ENCODE data around the gene RUNDC1.

- TF ChIP-seq EP300 (IDR thresholded peaks at IDR 0.05; ENCODE audit: borderline replicate concordance) (no peak), MAX (IDR thresholded peaks at IDR 0.05) (no peak), CREB1 (IDR thresholded peaks at IDR 0.05; ENCODE audit: low read depth) (no peak), EGR1 (IDR thresholded peaks at IDR 0.05) (no peak), NFIC (IDR thresholded peaks at IDR 0.05) (no peak), TCF12 (IDR thresholded peaks at IDR 0.05; ENCODE audit: low read depth) (no peak), REST (IDR thresholded peaks at IDR 0.05; ENCODE audit: low read depth) (no peak), YY1 (IDR thresholded peaks at IDR 0.05; ENCODE audit: low read depth) (no peak), TAF1 (IDR thresholded peaks at IDR 0.05; ENCODE audit: low read depth) (no peak), CEBPB (IDR thresholded peaks at IDR 0.05) (no peak)
Measured at GRCh38 chr17:43014020-43014648, 33.8 kb downstream of the RUNDC1 start.
